Activated naive CD4-positive, alpha-beta T cell treated with anti-CD3 and anti-CD28 coated beads, Interleukin-2, amount 50 U/mL, for 72 hours (primary cell): ENCODE results near the gene ARL4C. TPM values are rescaled to one million over a fixed set of nuclear protein-coding genes. Genes with fewer than 3 reads are reported as not detected.
A peak's percentile ranks its signal among the peaks of the same experiment; 100 is the strongest.

Source experiments
- ATAC-seq, 2 donors: fragments of 150-1000 bp; cut with Tn5 transposase; 2 replicates each; pipeline ENCODE4 v1.10.0; 2021; ENCODE audit warnings: mild to moderate bottlenecking in 2 of 2, moderate library complexity in 2 of 2
- DNase-seq, 2 donors: peaks; one replicate each; pipeline ENCODE4 v3.0.0; 2021 to 2022; ENCODE audit warnings: low spot score in 2 of 2
- H3K27ac Mint-ChIP-seq, 2 donors: one replicate each; pipeline ENCODE4 v1.8.0; 2022; ENCODE audit warnings: mild to moderate bottlenecking in 2 of 2, mixed read lengths in 2 of 2
- H3K36me3 Mint-ChIP-seq, 2 donors: one replicate each; pipeline ENCODE4 v1.8.0; 2022; ENCODE audit warnings: mixed read lengths in 2 of 2
- H3K9me3 Mint-ChIP-seq, 2 donors: one replicate each; pipeline ENCODE4 v1.8.0; 2022; ENCODE audit warnings: mixed read lengths in 2 of 2
- total RNA-seq, 2 donors: library from RNA; stranded (reverse); gene quantifications; one replicate each; pipeline ENCODE4 v1.2.3, GENCODE V29; 2022

Gene ARL4C
- total RNA-seq = 10 to 100 TPM; 26.1 to 50.0 TPM

GRCh38 chr2:234496835-234497593 is at the start of gene ARL4C:
ARL4C (minus strand) TSS chr2:234497081; CDS start chr2:234496586, 495 bp downstream.
- Mint-ChIP-seq H3K9me3 (no peaks in the 10 kb centered on the region), H3K27ac (peak within 1 kb of the TSS; percentile 96 to 97), H3K36me3 (peaks cover 26 to 39% of the 10 kb centered on the region in 2 donors)
- DNase-seq (peak; percentile 45 to 76), ATAC-seq (peak; percentile 64 to 72)

GRCh38 chr2:234544659-234545611 is 48.1 kb upstream of the ARL4C start:
- DNase-seq (peak; percentile 69 to 85), ATAC-seq (peak; percentile 86 to 89)
- H3K9me3 Mint-ChIP-seq = no peaks in the 10 kb centered on the region
- no peak overlapping the region for H3K27ac Mint-ChIP-seq
- no peaks in the 10 kb centered on the region for H3K36me3 Mint-ChIP-seq

GRCh38 chr2:234542742-234543141 is 45.9 kb upstream of the ARL4C start:
- no peaks in the 10 kb centered on the region for H3K9me3 Mint-ChIP-seq
- ATAC-seq (no peak), DNase-seq (no peak)
- H3K27ac Mint-ChIP-seq = no peak overlapping the region
- H3K36me3 Mint-ChIP-seq = no peaks in the 10 kb centered on the region

- no peaks in the 10 kb centered on the region for H3K36me3 Mint-ChIP-seq
Measured at GRCh38 chr2:234537929-234538328, 41.0 kb upstream of the ARL4C start.

GRCh38 chr2:234536178-234536965 is 39.5 kb upstream of the ARL4C start:
- no peaks in the 10 kb centered on the region for H3K9me3 Mint-ChIP-seq
- no peak for DNase-seq
- no peaks in the 10 kb centered on the region for H3K36me3 Mint-ChIP-seq

More at GRCh38 chr2:234537929-234538328, 41.0 kb upstream of the ARL4C start:
- H3K27ac Mint-ChIP-seq = no peak overlapping the region
- H3K9me3 Mint-ChIP-seq = no peaks in the 10 kb centered on the region
- no peak for ATAC-seq
- DNase-seq = no peak

GRCh38 chr2:234535464-234535863 is 38.6 kb upstream of the ARL4C start:
- H3K36me3 Mint-ChIP-seq = no peaks in the 10 kb centered on the region
- H3K27ac Mint-ChIP-seq = no peak overlapping the region
- no peak for ATAC-seq
- no peak for DNase-seq
- H3K9me3 Mint-ChIP-seq = no peaks in the 10 kb centered on the region

More at GRCh38 chr2:234536178-234536965, 39.5 kb upstream of the ARL4C start:
- H3K27ac Mint-ChIP-seq = no peak overlapping the region
- no peak for ATAC-seq

- ATAC-seq (no peak), DNase-seq (no peak)
- Mint-ChIP-seq H3K36me3 (no peaks in the 10 kb centered on the region), H3K27ac (peak overlapping the region in 1 of 2 donors; percentile 48), H3K9me3 (no peaks in the 10 kb centered on the region)
Measured at GRCh38 chr2:234534515-234534914, 37.6 kb upstream of the ARL4C start.

- ATAC-seq = no peak
- Mint-ChIP-seq H3K36me3 (no peaks in the 10 kb centered on the region), H3K27ac (no peak overlapping the region), H3K9me3 (no peaks in the 10 kb centered on the region)
- DNase-seq = no peak
Measured at GRCh38 chr2:234533626-234534025, 36.7 kb upstream of the ARL4C start.

- H3K27ac Mint-ChIP-seq = no peak overlapping the region
- DNase-seq (no peak), ATAC-seq (no peak)
- H3K36me3 Mint-ChIP-seq = no peaks in the 10 kb centered on the region
- H3K9me3 Mint-ChIP-seq = no peaks in the 10 kb centered on the region
Measured at GRCh38 chr2:234528410-234529148, 31.7 kb upstream of the ARL4C start.

GRCh38 chr2:234526711-234527110 is 29.8 kb upstream of the ARL4C start:
- no peaks in the 10 kb centered on the region for H3K9me3 Mint-ChIP-seq
- ATAC-seq = no peak
- DNase-seq = no peak
- H3K36me3 Mint-ChIP-seq = no peaks in the 10 kb centered on the region
- H3K27ac Mint-ChIP-seq = no peak overlapping the region

- no peaks in the 10 kb centered on the region for H3K36me3 Mint-ChIP-seq
- H3K9me3 Mint-ChIP-seq = no peaks in the 10 kb centered on the region
- H3K27ac Mint-ChIP-seq = no peak overlapping the region
- DNase-seq (no peak), ATAC-seq (no peak)
Measured at GRCh38 chr2:234521536-234521935, 24.7 kb upstream of the ARL4C start.

GRCh38 chr2:234518986-234519642 is 22.2 kb upstream of the ARL4C start:
- no peaks in the 10 kb centered on the region for H3K36me3 Mint-ChIP-seq
- no peaks in the 10 kb centered on the region for H3K9me3 Mint-ChIP-seq
- no peak overlapping the region for H3K27ac Mint-ChIP-seq
- DNase-seq (no peak), ATAC-seq (no peak)

- H3K27ac Mint-ChIP-seq = no peak overlapping the region
- ATAC-seq (no peak), DNase-seq (no peak)
- no peaks in the 10 kb centered on the region for H3K36me3 Mint-ChIP-seq
- H3K9me3 Mint-ChIP-seq = no peaks in the 10 kb centered on the region
Measured at GRCh38 chr2:234517971-234518370, 21.1 kb upstream of the ARL4C start.

- H3K9me3 Mint-ChIP-seq = no peaks in the 10 kb centered on the region
- ATAC-seq = no peak
- H3K36me3 Mint-ChIP-seq = no peaks in the 10 kb centered on the region
- no peak for DNase-seq
- H3K27ac Mint-ChIP-seq = no peak overlapping the region
Measured at GRCh38 chr2:234514873-234515638, 18.2 kb upstream of the ARL4C start.

GRCh38 chr2:234514099-234514498 is 17.2 kb upstream of the ARL4C start:
- no peak overlapping the region for H3K27ac Mint-ChIP-seq
- H3K9me3 Mint-ChIP-seq = no peaks in the 10 kb centered on the region
- H3K36me3 Mint-ChIP-seq = no peaks in the 10 kb centered on the region
- ATAC-seq (peak in 1 of 2 donors; percentile 40), DNase-seq (no peak)
